ENCODE data around the gene FAHD1.
A peak's percentile ranks its signal among the peaks of the same experiment; 100 is the strongest.

FAHD1 gene

DNA sequence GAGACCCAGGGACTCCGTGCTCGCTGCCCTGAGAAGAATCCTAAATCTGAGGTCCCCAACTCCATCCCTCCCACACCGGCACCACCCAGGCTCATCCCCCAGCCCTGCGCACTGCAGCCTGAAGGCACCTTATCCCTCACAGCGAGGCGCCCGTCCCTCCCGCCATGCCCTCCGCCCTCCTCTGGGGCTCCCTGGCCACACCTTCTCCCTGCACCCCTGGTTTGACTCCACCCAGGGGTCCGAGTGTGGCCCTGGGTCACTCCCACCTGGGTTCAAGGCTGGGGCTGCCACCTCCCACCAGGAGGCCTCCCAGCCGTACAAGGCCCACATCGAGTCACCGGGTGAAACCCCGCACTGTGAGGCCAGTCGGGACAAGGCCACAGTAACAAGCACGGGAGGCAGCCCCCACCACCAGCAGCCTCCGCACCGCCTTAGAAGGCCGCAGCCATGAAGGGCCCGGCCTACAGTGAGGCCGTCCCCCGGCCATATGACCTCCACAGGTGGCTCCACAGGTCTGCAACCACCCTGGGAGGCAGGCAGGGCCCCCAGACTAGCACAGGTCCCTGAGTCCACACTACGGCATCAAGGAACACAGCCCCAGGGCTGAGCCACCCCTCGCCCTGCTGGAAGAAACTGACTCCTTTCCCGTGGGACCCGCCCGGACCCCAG is 8.7 kb upstream of the FAHD1 start:
- DNase-seq: no peak

DNA sequence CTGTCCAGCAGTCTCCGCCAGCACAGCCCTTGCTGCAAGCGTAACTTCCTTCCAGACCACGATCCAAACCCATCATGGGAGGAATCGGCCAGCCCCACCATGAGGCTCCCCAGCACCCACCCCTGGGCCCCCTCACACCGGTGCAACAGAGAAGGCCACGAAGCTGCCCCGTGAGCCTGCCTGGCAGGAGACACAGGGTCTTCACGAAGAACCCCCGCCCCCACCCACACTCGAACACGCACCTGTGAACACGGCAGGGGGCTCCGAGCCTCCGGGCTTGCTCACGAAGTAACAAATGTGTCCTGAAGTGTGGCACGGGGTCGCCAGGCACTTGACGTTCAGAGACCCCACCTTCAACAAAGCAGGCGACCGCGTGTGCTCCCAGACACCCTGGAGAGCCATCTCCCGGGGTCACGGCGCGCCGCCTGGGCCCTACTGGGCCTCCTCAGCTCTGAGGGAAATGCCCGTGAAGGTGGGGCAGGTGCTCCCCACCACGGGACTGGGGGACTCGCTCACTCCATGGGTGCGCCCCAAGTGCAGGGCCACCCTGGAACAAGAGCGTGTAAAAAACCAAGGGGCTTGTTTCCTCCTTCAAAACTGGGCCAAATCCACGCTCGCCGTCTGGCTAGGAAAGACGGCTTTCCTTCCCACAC is 8.0 kb upstream of the FAHD1 start:
- DNase-seq: no peak

DNA sequence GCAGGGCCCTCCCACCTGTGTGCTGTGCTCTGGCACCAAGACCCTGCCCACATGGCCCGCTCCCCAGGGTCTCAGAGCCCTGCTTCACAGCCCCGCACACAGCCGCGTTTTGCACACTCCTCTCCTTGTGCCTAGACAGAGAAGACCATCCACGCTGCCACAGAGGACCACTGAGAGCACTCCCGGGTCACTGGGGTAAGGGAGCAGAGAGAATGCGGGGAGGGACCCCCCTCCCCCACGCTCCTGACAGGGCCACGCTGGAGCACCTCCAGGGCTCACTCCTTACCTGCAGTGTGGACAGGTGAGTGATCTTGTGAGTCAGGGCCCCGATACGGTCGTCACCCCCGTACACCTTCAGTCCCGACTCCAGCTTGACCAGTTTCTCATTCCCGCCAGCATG is 7.4 kb upstream of the FAHD1 start:
- no peak for DNase-seq

DNA sequence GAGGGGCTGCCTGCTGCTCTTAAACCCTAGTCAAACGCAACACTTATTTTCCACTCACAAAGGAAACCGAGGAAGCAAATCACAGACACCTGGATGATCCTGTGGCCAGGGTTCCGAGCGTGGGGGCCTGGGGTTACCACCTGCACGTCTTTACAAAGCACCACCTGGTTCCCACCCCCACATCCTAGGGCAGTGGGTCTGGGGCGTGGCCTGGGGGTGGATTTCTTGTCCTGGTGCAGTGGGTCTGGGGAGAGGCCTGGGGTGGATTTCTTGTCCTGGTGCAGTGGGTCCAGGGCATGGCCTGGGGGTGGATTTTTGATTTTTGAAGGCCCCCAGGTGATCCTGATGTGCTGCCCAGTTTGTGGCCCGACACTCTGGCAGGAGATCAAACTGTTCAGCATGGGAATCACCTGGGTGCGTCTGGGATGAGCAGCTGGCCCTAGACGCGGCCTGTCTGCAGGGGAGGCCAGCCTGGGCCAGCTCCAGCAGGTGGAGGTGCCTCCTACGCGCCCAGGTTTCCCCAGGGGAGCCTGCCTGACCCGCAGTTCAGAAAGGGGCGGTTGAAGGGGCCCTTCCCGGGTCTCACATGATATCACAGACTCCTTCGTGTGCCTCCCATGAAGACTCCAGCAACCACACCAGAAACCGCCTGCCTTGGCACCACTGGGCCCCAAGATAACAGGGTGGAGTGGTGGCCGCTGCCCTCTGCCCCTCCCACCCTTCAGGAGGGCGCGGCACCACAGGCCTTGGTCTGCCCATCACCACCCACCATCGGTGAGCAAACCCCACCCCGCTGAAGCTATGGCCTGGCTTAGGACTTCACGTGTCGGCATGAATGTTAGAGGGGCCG is 6.7 kb upstream of the FAHD1 start:
- peak; percentile 5 for DNase-seq

DNA sequence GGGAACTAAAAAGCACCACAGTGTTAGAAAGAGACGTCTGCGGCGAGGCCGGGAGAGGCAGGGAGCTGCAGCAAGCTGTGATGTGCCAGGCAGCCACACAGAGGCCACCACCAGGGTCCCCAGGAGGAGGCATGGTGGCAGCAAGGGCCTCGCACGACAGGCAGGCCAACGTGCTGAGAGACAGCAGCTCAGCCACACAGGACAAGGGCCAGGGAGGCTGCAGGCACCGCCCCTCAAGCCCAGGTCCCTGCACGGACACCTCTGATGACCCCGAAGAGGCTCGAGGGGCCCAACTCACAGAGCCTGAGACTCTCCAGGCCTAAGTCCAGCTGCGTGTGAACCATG is 6.1 kb upstream of the FAHD1 start:
- no peak for DNase-seq

DNA sequence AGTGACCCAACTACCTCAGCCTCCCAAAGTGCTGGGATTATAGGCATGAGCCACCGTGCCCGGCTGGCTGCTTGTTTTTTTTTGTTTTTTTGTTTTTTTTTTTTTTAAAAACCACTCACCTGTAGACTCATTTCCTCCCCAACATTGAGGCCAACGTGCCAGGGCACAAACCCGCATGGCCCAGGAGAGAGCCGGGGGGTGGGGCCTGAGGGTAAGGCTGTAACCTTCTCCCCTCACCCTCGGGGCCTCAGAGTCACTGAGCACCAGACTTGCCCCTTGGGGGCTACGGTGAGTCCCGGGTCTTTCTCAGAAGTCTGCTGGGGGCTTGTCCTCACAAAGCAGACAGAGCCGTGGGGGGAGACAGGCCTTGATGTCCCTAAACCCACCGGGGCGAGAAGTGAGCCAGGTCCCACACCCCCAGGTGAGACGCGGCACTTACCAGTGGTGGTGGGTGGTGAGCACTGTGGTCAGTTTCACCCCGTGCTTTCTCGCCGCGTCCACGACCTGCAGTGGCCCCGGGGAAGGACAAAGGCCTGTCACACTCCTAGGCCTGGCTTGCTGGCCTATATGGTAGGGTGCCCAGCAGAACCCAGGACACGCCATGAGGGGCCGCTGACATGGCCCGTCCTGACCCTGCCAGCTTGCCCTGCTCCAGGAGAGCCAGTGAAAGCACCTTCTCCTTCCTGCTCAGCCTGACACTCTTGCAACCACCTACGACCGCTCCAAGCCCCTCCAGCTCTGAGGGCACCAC is 5.0 kb upstream of the FAHD1 start:
- DNase-seq: no peak

- no peak for DNase-seq
Observed at GRCh38 chr16:1822801-1823200, 4.2 kb upstream of the FAHD1 start.

GRCh38 chr16:1823821-1824220 is 3.2 kb upstream of the FAHD1 start:
- peak; percentile 34 for DNase-seq

GRCh38 chr16:1825381-1825863 is 1.6 kb upstream of the FAHD1 start:
- DNase-seq: no peak

- DNase-seq: peak; percentile 66
Observed at GRCh38 chr16:1825864-1826690, 929 bp upstream of the FAHD1 start.

DNA sequence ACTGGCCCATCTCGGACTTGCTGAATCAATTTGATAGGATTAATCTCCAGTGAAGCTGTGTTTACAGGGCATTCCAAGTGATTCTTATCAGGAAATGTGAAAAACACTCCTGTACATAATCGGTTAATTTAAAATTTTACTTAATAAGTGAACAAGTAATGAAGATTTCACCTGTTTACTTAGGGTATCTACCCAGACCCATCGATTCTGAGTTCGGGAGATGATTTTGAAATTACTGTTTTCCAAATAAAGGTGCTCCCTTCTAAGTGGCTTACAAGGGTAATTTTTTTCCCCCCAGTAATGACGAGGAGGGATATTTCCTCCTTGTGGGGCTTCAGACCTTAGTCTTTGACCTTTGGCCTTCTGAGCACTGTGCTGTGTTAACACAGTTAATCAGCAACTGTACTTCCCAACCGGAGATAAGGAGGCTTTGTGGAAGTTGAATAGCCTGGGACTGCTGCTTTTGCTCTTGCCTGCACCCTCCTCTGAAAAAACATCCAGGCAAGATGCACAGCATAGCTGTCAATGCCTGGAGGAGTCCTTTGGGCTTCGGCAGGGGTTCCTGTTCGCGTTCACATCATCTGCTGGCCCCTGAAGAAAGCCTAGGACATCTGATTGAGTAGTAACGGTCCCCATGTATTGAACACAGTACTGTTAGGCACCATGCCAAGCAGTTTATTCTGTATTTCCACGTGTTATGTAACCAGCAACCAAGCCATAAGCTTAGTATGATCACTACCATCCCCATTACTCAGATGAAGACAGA is 1.8 kb downstream of the FAHD1 start:
- no peak for DNase-seq

DNA sequence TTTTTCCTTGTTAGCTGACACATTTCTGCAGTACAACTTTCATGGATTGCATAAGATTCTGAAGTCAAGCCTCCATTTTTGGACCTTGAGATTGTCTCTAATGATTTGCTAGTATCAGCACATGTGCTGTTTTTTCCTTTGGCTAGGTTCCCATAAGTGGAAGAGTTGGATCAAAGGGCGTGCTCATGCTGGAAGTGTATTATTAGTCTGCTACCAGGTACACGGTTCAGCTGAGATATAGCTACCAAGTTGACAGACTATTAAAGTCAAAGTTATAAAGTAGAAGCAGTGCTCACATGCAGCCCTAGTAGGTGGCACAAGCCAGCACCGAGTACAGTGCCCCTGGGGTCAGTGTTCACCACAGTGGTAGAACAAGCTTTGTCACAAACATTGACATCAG is 3.2 kb downstream of the FAHD1 start:
- DNase-seq: no peak

- no peak for DNase-seq
Observed at GRCh38 chr16:1831186-1832075, 4.4 kb downstream of the FAHD1 start.

GRCh38 chr16:1832838-1833454 is 5.9 kb downstream of the FAHD1 start:
- DNase-seq: no peak

GRCh38 chr16:1834096-1834495 is 7.1 kb downstream of the FAHD1 start:
- no peak for DNase-seq

- no peak for DNase-seq
Observed at GRCh38 chr16:1839554-1839953, 12.5 kb downstream of the FAHD1 start.

DNA sequence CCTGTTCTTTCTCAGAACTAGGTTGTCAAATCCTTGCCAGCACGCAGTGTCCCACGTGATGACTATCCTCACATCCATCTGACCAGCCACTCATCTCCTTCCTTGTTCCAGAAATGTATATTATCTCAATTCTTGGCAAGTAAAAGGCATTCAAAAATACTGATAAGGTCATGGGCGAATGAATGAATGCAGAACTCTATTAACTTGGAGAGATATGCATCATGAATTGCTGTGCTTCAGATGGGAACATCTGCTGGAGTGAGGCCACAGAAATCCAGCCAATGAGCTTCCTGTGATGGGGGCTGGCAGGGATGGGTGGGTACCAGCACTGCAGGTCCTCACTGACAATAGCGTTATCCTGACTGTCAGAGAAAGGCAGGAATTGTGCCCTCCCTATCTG is 19.0 kb downstream of the FAHD1 start:
- no peak for DNase-seq

DNA sequence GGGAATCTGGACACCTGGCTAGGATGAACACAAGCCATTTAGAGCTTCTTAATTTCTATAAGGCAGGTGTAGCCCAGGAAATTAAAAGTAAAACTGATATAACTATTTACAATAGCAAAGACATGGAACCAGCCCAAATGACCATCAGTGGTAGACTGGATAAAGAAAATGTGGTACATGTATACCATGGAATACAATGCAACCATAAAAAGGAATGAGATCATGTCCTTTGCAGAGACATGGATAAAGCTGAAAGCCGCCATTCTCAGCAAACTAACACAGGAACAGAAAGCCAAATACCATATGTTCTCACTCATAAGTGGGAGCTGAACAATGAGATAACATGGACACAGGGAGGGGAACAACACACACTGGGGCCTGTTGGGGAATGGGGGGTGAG is 19.4 kb downstream of the FAHD1 start:
- DNase-seq: no peak

DNA sequence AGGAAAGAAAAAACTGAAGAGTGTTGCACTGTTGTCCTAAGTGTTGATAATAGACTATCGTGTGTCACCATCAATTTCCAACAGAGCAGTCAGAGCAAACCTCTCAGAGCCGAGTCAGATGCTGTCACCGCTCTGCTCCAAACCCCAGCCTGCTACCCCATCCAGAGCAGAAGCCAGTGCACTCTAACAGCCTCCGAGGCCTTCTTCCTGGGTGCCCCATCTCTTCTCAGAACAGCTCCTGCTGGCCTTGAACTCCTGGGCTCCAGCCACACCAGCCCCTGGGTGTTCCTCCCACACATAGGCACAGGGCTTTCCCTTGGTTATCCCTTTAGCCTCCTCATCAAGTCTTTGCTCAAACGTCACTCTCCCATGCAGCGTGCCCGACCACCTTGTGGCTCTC is 24.0 kb downstream of the FAHD1 start:
- no peak for DNase-seq

DNA sequence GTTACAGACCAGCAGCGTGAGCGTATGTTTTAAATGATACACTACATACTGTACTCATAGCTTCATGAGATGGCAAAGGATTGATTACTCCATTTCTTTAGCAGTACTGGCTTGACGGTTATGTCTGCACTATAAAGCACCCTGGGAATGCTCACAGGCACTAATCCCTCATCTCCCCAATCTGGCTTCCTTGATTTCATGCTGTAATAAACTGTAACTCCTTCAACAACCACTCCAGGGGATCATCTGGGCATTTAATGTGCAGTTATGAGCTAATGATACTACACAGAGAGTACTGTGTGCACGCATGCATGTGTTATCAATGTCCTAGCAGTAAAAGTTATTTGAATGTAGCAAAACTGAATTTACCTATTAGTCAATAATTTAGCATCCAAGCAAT is 24.8 kb downstream of the FAHD1 start:
- no peak for DNase-seq

Measured in NCI-H2171 treated with DMSO at 0.1 percent for 48 hours (cell line).